Fibroblast of lung (primary cell): ENCODE results near the gene AGPAT4. TPM values are rescaled to one million over a fixed set of nuclear protein-coding genes. Genes with fewer than 3 reads are reported as not detected.

Source experiments
- DNase-seq, 2 donors: peaks; one replicate each; pipeline versions ENCODE4 v3.0.0 to v3.0.0-alpha.2; 2010; ENCODE audit warnings: low read depth in 2 of 2
- H2AFZ ChIP-seq: 2 replicates; pipeline ENCODE4 v1.5.1; 2012; ENCODE audit warnings: low read length, control low read depth, inconsistent platforms
- H3K27ac ChIP-seq: 2 replicates; pipeline ENCODE4 v1.5.1; 2011; ENCODE audit warnings: low read length, control low read depth; ENCODE audit not compliant: insufficient read depth
- H3K27me3 ChIP-seq: 2 replicates; pipeline ENCODE4 v1.5.1; 2011; ENCODE audit warnings: mild to moderate bottlenecking, low read length; ENCODE audit not compliant: control insufficient read depth, insufficient read depth
- H3K36me3 ChIP-seq: 2 replicates; pipeline ENCODE4 v1.5.1; 2011; ENCODE audit warnings: low read length; ENCODE audit not compliant: control insufficient read depth, insufficient read depth
- H3K4me1 ChIP-seq: 2 replicates; pipeline ENCODE4 v1.5.1; 2011; ENCODE audit warnings: low read length; ENCODE audit not compliant: control insufficient read depth, insufficient read depth; ENCODE audit errors: extremely low read depth
- H3K4me2 ChIP-seq: 2 replicates; pipeline ENCODE4 v1.5.1; 2011; ENCODE audit warnings: low read length, control low read depth; ENCODE audit not compliant: insufficient read depth; ENCODE audit errors: extremely low read depth
- H3K4me3 ChIP-seq, 4 experiments: fragments of 200-600 bp in 1 of 4; sonication (generic) in 1 of 4; replicated peaks in 1 of 4; 2 replicates each; pipeline ENCODE4 v1.5.1; 2011 to 2016; ENCODE audit warnings: low read length in 4 of 4, low read depth in 3 of 4, mild to moderate bottlenecking in 3 of 4, control low read depth in 2 of 4, inconsistent platforms in 1 of 4, mixed read lengths in 1 of 4; ENCODE audit not compliant: insufficient read depth in 1 of 4; ENCODE audit errors: control extremely low read depth in 1 of 4
- H3K79me2 ChIP-seq: 2 replicates; pipeline ENCODE4 v1.5.1; 2012; ENCODE audit warnings: mild to moderate bottlenecking, low read length, inconsistent platforms; ENCODE audit not compliant: control insufficient read depth, insufficient read depth
- H3K9ac ChIP-seq: 2 replicates; pipeline ENCODE4 v1.5.1; 2011; ENCODE audit warnings: mild to moderate bottlenecking, low read length, control low read depth; ENCODE audit not compliant: insufficient read depth
- H3K9me3 ChIP-seq: 2 replicates; pipeline ENCODE4 v1.5.1; 2012; ENCODE audit warnings: low read depth, low read length; ENCODE audit not compliant: control insufficient read depth, insufficient read depth
- H4K20me1 ChIP-seq: 2 replicates; pipeline ENCODE4 v1.5.1; 2011; ENCODE audit warnings: low read length; ENCODE audit not compliant: control insufficient read depth, insufficient read depth; ENCODE audit errors: extremely low read depth
- CTCF ChIP-seq, 2 donors: IDR thresholded peaks in 1 of 2; conservative IDR thresholded peaks in 1 of 2; 1 replicate in 1 of 2; 2 replicates in 1 of 2; pipeline ENCODE4 v1.5.1; 2011 to 2012; ENCODE audit warnings: low read length in 2 of 2, control low read depth in 1 of 2, inconsistent platforms in 1 of 2, low read depth in 1 of 2, mild to moderate bottlenecking in 1 of 2
- EZH2 ChIP-seq: IDR thresholded peaks from 2 replicates; pipeline ENCODE4 v1.5.1; 2012; ENCODE audit warnings: low read length, control low read depth, mild to moderate bottlenecking; ENCODE audit errors: missing control alignments
- polyA plus RNA-seq, 2 donors: library from polyadenylated mRNA; depleted of rRNA in 1 of 2; stranded (reverse) in 1 of 2; unstranded in 1 of 2; fragments of >200 nt; gene quantifications; 2 replicates each; pipeline ENCODE4 v1.2.1, GENCODE V29; 2011 to 2012; ENCODE audit warnings: missing spikeins in 1 of 2
- total RNA-seq: library from RNA; depleted of rRNA; stranded (reverse); fragments of >200 nt; gene quantifications from 2 replicates; pipeline ENCODE4 v1.2.1, GENCODE V29; 2014

AGPAT4 gene
- total and polyA plus RNA-seq, 2 donors (not counting 1 experiment from before 2014, with no cell fraction given): 4.7 to 8.4 TPM

- Histone ChIP-seq H4K20me1 (peaks cover 2% of the 10 kb centered on the region), H3K36me3 (peaks cover 3% of the 10 kb centered on the region), H2AFZ (no peak overlapping the region), H3K27me3 (no peaks in the 10 kb centered on the region), H3K4me2 (no peak overlapping the region), H3K9ac (no peak overlapping the region), H3K9me3 (no peaks in the 10 kb centered on the region), H3K27ac (no peak overlapping the region), H3K4me3 (no peak overlapping the region), H3K79me2 (no peaks in the 10 kb centered on the region), H3K4me1 (no peaks in the 10 kb centered on the region)
- no peak for TF ChIP-seq CTCF (conservative IDR thresholded peaks at IDR 0.05 in 1 of 2, IDR thresholded peaks at IDR 0.05 in 1 of 2; ENCODE audit: low read depth in 1 of 2, low read length in 2 of 2)
- no peak for DNase-seq
Observed at GRCh38 chr6:161094955-161095354, 178.9 kb downstream of the AGPAT4 start.

GRCh38 chr6:161091972-161092701 is 181.7 kb downstream of the AGPAT4 start:
- Histone ChIP-seq H3K36me3 (peaks cover 2% of the 10 kb centered on the region), H3K4me2 (no peak overlapping the region)
- DNase-seq: peak; percentile 11 to 82

GRCh38 chr6:161091151-161091550 is 182.7 kb downstream of the AGPAT4 start:
- peak in 1 of 2 donors; percentile 92 for DNase-seq
- TF ChIP-seq EZH2: no peak
- Histone ChIP-seq H3K4me3 (no peak overlapping the region), H3K36me3 (peaks cover 2% of the 10 kb centered on the region), H4K20me1 (peaks cover 2% of the 10 kb centered on the region), H2AFZ (no peak overlapping the region), H3K27ac (no peak overlapping the region), H3K79me2 (no peaks in the 10 kb centered on the region), H3K27me3 (no peaks in the 10 kb centered on the region), H3K4me2 (no peak overlapping the region), H3K9ac (no peak overlapping the region), H3K9me3 (no peaks in the 10 kb centered on the region), H3K4me1 (no peaks in the 10 kb centered on the region)

More at GRCh38 chr6:161091972-161092701, 181.7 kb downstream of the AGPAT4 start:
- Histone ChIP-seq H3K27ac (no peak overlapping the region), H2AFZ (no peak overlapping the region), H3K79me2 (no peaks in the 10 kb centered on the region), H3K9ac (no peak overlapping the region), H3K4me3 (no peak overlapping the region), H3K9me3 (no peaks in the 10 kb centered on the region), H4K20me1 (peaks cover 2% of the 10 kb centered on the region), H3K27me3 (no peaks in the 10 kb centered on the region), H3K4me1 (no peaks in the 10 kb centered on the region)
- TF ChIP-seq CTCF (conservative IDR thresholded peaks at IDR 0.05 in 1 of 2, IDR thresholded peaks at IDR 0.05 in 1 of 2; ENCODE audit: low read depth in 1 of 2, low read length in 2 of 2): no peak
- TF ChIP-seq EZH2: no peak
